Naive B cell (primary cell): ENCODE data around the gene SH3D19. TPM values are rescaled to one million over a fixed set of nuclear protein-coding genes. Genes with fewer than 3 reads are reported as not detected.
"Not testable (repeated sequence)": the region's sequence is repeated elsewhere in the genome, so short reads cannot be mapped to it uniquely, and the experiment has no call there.

ENCODE experiments used
- ATAC-seq, 2 donors: fragments of 150-1000 bp; cut with Tn5 transposase; 2 replicates each; pipeline ENCODE4 v1.10.0; 2021; ENCODE audit warnings: low read depth in 2 of 2, mild to moderate bottlenecking in 2 of 2, moderate library complexity in 2 of 2
- DNase-seq: peaks from one replicate; pipeline ENCODE4 v3.0.0; 2022
- H3K27ac Mint-ChIP-seq, 6 donors: one replicate each; pipeline ENCODE4 v1.8.0; 2020 to 2022; ENCODE audit warnings: mild to moderate bottlenecking in 6 of 6, mixed read lengths in 6 of 6, moderate library complexity in 5 of 6, inconsistent platforms in 2 of 6
- H3K27me3 Mint-ChIP-seq, 3 donors: one replicate each; pipeline ENCODE4 v1.8.0; 2021 to 2022; ENCODE audit warnings: mixed read lengths in 3 of 3, mild to moderate bottlenecking in 1 of 3
- H3K36me3 Mint-ChIP-seq, 2 donors: one replicate each; pipeline ENCODE4 v1.8.0; 2020 to 2022; ENCODE audit warnings: mixed read lengths in 2 of 2, inconsistent platforms in 1 of 2, mild to moderate bottlenecking in 1 of 2
- H3K4me1 Mint-ChIP-seq, 3 donors: one replicate each; pipeline ENCODE4 v1.8.0; 2020 to 2022; ENCODE audit warnings: mixed read lengths in 3 of 3, inconsistent platforms in 1 of 3, mild to moderate bottlenecking in 1 of 3, moderate library complexity in 1 of 3
- H3K4me3 Mint-ChIP-seq, 8 donors: one replicate each; pipeline ENCODE4 v1.8.0; 2020 to 2022; ENCODE audit warnings: mild to moderate bottlenecking in 8 of 8, mixed read lengths in 8 of 8, moderate library complexity in 8 of 8, inconsistent platforms in 2 of 8
- H3K9me3 Mint-ChIP-seq, 7 donors: one replicate each; pipeline ENCODE4 v1.8.0; 2020 to 2022; ENCODE audit warnings: mixed read lengths in 7 of 7, mild to moderate bottlenecking in 5 of 7, inconsistent platforms in 2 of 7, moderate library complexity in 1 of 7
- polyA plus RNA-seq, 6 donors: library from polyadenylated mRNA; unstranded; fragments of 300-500 nt; fragmentation: Illumina TruSeq; gene quantifications; one replicate each; pipeline ENCODE4 v1.2.3, GENCODE V29; 2021; ENCODE audit warnings: low read depth in 6 of 6

SH3D19 gene
- polyA plus RNA-seq, 6 donors from 2014 or later: 1.7 to 3.7 (median 2.3) TPM; not detected in 2

DNA sequence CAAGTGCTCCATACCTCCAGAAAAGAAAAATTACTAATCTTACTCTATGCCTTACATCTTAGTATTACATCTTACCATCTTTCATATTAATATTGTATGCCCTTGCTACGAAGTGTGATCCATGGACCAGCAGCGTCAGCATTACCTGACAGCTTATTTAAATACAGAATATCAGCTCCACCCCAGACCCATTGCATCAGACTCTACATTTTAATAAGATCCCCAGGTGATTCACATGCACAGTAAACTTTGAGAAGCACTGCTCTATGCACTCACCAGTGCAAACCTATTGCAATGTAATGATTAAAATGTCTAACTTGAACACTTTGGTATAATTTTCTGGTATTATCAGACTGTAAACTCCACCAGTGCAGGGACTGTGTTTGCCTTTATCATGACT, 14.1 kb upstream of the SH3D19 start:
- peaks cover 0 to 4% (median 2%) of the 10 kb centered on the region in 7 donors for H3K9me3 Mint-ChIP-seq
- no peaks in the 10 kb centered on the region for H3K36me3 Mint-ChIP-seq
- no peak for DNase-seq
- no peak overlapping the region for H3K4me3 Mint-ChIP-seq
- H3K27ac Mint-ChIP-seq: no peak overlapping the region
- peaks cover 21 to 25% (median 21%) of the 10 kb centered on the region in 3 donors for H3K27me3 Mint-ChIP-seq
- no peaks in the 10 kb centered on the region for H3K4me1 Mint-ChIP-seq
- ATAC-seq: no peak

DNA sequence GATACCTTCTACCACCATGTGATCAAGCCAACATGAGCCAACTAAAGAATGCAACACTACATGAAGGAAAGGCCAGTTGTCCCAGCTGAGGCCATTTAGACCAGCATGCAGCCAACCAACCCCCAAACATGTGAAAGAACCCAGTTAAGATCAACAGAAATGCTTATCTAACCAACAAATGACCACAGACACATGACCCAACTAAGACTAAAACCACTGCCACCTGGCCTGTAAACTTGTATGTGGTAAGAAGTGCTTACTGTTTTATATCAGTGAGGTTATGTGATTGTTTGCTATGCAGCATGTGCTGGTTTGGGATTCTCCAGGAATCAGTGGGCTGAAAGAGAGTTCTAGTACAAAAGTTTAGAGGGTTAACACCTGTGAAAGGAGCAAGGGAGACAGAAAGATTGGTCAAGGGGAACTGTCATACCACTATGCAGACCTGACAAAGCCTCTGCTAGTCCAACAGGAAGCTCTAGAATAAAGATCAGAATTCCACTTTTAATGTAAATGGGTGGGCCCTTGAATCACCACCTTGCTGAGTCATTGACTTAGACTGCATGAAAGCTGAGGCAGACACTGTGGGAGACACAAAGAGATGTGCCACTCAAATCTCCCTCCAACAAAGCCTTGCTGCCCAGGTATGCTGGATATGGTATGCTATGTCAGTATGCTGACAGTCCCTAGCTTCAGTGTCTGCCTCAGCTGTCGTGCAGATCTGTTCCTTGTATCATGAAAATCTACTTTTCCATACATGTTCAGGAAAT, 6.1 kb upstream of the SH3D19 start:
- H3K36me3 Mint-ChIP-seq: peaks cover 0 to 7% of the 10 kb centered on the region in 2 donors
- H3K4me1 Mint-ChIP-seq: no peaks in the 10 kb centered on the region
- no peak overlapping the region for H3K27ac Mint-ChIP-seq
- H3K9me3 Mint-ChIP-seq: peaks cover 5 to 10% (median 7%) of the 10 kb centered on the region in 7 donors
- ATAC-seq (no peak), DNase-seq (no peak)
- peaks cover 22 to 36% (median 24%) of the 10 kb centered on the region in 3 donors for H3K27me3 Mint-ChIP-seq
- no peak overlapping the region for H3K4me3 Mint-ChIP-seq

DNA sequence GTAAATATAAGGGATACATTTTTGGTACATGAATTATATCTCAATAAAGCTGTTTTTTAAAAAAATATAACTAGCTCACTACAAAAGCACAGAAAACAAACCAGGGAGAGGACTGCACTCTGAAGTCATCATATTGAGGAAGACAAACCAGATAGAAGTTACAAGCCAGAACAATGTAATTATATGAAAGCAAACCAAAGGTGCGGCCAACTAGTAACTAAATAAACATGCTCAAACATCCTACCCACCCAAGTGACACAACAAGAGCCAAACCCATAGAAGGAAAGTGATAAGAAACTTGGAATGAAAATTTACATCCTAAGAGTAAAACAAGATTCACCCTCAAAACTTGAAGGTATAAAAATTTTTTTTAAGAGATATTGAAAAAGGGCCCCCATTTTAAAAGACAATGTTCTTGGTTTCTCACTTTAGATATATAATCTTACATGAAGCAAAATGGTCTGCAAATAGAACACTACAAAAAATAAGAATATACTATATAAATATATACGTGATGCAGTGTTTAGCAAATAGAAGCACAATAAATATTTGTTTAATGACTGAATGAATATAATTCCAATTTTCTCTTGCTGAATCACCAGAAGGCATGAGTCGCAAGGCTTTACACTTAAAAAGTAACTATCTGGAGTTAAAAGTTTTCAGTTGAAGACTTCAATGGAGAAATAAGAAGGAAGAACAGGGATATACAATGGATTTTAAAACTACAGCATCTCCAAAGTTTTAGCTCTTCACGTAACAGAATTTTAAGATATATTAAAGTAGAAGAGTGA, 4.0 kb upstream of the SH3D19 start:
- DNase-seq: no peak
- Mint-ChIP-seq H3K4me1 (peaks cover 4 to 9% (median 7%) of the 10 kb centered on the region in 3 donors), H3K9me3 (peaks cover 5 to 16% (median 9%) of the 10 kb centered on the region in 7 donors), H3K27ac (no peak overlapping the region), H3K27me3 (peaks cover 36 to 43% (median 37%) of the 10 kb centered on the region in 3 donors), H3K36me3 (peaks cover 0 to 13% of the 10 kb centered on the region in 2 donors), H3K4me3 (no peak overlapping the region)
- ATAC-seq: no peak

DNA sequence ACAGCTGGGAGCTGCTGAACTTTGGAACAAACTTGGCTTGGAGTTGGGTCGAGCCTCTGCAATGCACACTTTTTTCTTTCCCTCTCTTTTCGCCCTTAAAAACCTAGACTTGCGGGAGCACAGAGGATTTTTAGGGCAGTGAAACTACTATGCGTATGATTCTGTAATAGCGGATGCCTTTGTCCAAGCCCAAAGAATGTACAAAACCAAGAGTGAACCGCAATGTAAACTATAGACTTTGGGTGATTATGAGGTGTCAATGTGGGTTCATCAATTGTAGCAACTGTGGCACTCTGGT, 493 bp upstream of the SH3D19 start:
- peak overlapping the region in 4 of 8 donors; percentile 48 to 66 (median 54) for H3K4me3 Mint-ChIP-seq
- peaks cover 4 to 11% (median 9%) of the 10 kb centered on the region in 3 donors for H3K4me1 Mint-ChIP-seq
- peaks cover 2 to 10% (median 5%) of the 10 kb centered on the region in 7 donors for H3K9me3 Mint-ChIP-seq
- peaks cover 54 to 59% (median 59%) of the 10 kb centered on the region in 3 donors for H3K27me3 Mint-ChIP-seq
- H3K27ac Mint-ChIP-seq: no peak overlapping the region
- ATAC-seq (no peak), DNase-seq (no peak)
- peaks cover 0 to 11% of the 10 kb centered on the region in 2 donors for H3K36me3 Mint-ChIP-seq

DNA sequence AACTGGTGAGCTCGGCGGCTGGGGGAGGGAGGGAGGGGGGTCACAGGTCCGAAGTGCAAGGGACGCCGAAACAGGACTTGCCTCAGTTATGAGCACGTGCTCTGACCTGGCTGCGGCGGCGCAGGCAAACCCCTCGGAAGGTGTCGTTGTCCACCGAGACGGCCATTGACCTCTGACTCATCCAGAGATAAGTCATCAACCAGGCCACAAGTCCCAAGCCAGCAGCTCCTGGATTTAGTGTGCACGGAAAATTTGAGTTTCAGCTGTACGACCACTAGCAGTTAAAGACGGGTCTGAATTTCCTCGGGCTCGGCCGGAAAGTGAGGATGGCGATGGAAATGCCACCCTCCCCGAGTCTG, 674 bp downstream of the SH3D19 start:
- peak overlapping the region in 4 of 8 donors; percentile 26 to 78 (median 60) for H3K4me3 Mint-ChIP-seq

DNA sequence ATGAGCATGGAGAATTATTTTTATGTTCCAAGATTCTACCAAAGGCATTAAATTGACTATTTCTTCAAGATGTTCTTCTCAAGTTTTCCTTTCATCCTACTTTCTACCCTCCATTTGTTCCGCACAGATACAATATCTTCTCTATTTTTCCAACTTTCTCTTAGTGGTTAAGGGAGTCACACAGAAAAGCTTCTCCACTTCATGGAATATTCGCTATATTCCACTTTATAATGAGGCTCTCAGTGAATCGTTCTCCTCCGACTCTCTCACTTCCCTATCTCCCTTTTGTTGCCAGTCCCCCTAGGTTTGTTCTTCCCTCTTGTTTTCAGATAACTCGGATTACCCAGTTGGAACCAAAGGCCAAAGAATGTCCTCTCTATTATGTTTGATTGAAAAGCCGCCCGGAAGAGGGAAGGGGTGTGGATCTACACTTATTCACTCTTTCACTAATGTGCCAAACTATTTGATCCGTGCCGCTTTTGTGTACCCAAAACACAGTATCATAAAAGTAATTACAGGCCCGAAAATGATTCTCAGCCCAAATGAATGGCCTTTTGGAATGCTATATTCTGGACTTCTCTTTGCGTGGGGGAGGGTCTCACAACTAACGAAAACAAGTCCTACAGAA, 1.2 kb downstream of the SH3D19 start:
- DNase-seq: no peak
- Mint-ChIP-seq H3K4me3 (peak overlapping the region in 4 of 8 donors; percentile 16 to 58 (median 37)), H3K27ac (no peak overlapping the region), H3K9me3 (peaks cover 0 to 6% (median 3%) of the 10 kb centered on the region in 7 donors), H3K36me3 (peaks cover 0 to 6% of the 10 kb centered on the region in 2 donors), H3K4me1 (peaks cover 4 to 11% (median 9%) of the 10 kb centered on the region in 3 donors), H3K27me3 (peaks cover 57 to 67% (median 66%) of the 10 kb centered on the region in 3 donors)
- ATAC-seq: no peak

More for the DNA sequence above, 674 bp downstream of the SH3D19 start:
- Mint-ChIP-seq H3K9me3 (peaks cover 0 to 6% (median 3%) of the 10 kb centered on the region in 7 donors), H3K27ac (no peak overlapping the region), H3K27me3 (peaks cover 60 to 65% (median 61%) of the 10 kb centered on the region in 3 donors), H3K36me3 (peaks cover 0 to 6% of the 10 kb centered on the region in 2 donors), H3K4me1 (peaks cover 4 to 11% (median 9%) of the 10 kb centered on the region in 3 donors)
- no peak for ATAC-seq
- no peak for DNase-seq

DNA sequence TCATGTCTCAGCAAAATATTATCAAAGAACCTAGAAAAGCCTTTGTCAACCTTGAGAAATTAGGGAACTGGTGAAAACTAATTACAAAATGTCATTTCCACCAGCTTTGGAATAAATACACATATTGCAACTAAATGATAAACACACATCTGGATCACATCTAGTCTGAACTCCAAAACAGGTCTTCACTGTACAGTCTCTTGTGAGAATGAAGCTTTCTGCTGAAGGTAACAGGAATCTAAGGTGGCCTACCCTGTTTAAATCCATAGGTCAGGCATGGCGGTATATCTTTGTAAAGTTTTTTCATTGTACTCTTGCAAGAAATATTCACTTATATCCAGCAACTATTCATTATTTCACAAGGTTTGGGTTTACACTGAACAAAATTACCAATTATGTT, 1.7 kb downstream of the SH3D19 start:
- peaks cover 0 to 6% of the 10 kb centered on the region in 2 donors for H3K36me3 Mint-ChIP-seq
- no peak overlapping the region for H3K27ac Mint-ChIP-seq
- no peak for DNase-seq
- peaks cover 54 to 66% (median 62%) of the 10 kb centered on the region in 3 donors for H3K27me3 Mint-ChIP-seq
- no peak overlapping the region for H3K4me3 Mint-ChIP-seq
- H3K9me3 Mint-ChIP-seq: peaks cover 0 to 6% (median 0%) of the 10 kb centered on the region in 7 donors
- H3K4me1 Mint-ChIP-seq: peaks cover 4 to 11% (median 9%) of the 10 kb centered on the region in 3 donors
- ATAC-seq: no peak

DNA sequence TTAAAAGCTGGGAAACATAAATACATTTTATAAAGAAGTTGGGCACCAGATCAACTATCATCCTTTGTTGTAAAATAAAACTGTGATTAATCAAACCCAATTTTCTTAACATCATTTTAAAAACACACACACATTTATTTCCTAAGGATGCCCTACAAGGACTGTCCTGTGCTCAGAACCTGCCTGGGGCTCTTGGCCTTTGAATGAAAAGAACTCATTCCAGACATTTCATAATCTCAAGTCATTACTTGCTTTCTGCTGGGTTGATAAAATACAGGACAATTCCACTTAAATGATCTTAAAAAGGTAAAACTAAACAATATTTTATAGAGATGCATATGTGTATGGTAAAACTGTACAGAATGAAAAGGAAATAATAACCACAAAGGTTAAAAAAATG, 2.8 kb downstream of the SH3D19 start:
- DNase-seq: no peak
- Mint-ChIP-seq H3K27ac (no peak overlapping the region), H3K9me3 (peaks cover 0 to 6% (median 0%) of the 10 kb centered on the region in 7 donors), H3K4me1 (peaks cover 4 to 11% (median 9%) of the 10 kb centered on the region in 3 donors), H3K36me3 (peaks cover 0 to 6% of the 10 kb centered on the region in 2 donors), H3K4me3 (no peak overlapping the region), H3K27me3 (peaks cover 46 to 66% (median 57%) of the 10 kb centered on the region in 3 donors)
- no peak for ATAC-seq

DNA sequence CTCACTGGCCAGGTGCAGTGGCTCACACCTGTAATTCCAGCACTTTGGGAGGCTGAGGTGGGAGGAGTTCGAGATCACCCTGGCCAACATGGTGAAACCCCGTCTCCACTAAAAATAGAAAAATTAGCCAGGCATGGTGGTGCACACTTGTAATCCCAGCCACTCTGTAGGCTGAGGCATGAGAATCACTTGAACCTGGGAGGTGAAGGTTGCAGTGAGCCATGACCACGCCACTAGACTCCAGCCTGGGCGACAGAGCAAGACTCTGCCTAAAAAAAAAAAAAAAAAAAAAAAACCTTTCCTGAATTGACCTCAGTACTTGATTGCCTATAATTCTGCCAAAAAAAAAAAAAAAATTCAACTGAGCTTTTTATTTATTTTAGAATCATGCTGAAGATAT, 3.2 kb downstream of the SH3D19 start:
- H3K27ac Mint-ChIP-seq, ATAC-seq, H3K9me3 Mint-ChIP-seq, H3K36me3 Mint-ChIP-seq, DNase-seq, H3K4me3 Mint-ChIP-seq: not testable (repeated sequence)
- Mint-ChIP-seq H3K27me3 (peaks cover 46 to 70% (median 56%) of the 10 kb centered on the region in 3 donors), H3K4me1 (peaks cover 4 to 11% (median 9%) of the 10 kb centered on the region in 3 donors)

DNA sequence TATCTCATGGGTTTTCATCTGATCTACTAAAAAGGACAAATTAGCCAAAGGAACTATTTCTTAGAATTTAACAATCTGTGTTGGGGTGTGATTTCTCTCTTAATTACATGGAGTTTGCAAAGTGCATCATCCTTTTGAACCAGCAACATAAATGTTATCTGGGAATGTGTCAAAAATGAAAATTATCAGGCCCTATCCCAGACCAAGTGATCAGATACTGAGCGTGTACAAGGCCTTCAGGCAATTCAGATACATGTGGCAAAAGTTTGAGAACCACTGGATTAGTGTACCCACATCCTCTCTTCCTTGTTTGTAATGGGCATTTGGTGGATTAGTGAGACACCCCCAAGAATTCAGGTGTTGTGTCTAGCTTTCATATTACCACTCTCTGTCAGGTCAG, 3.8 kb downstream of the SH3D19 start:
- no peak for DNase-seq
- no peak overlapping the region for H3K4me3 Mint-ChIP-seq
- peaks cover 0 to 6% (median 0%) of the 10 kb centered on the region in 7 donors for H3K9me3 Mint-ChIP-seq
- peaks cover 0 to 6% of the 10 kb centered on the region in 2 donors for H3K36me3 Mint-ChIP-seq
- H3K4me1 Mint-ChIP-seq: peaks cover 4 to 11% (median 9%) of the 10 kb centered on the region in 3 donors
- H3K27ac Mint-ChIP-seq: no peak overlapping the region
- no peak for ATAC-seq
- H3K27me3 Mint-ChIP-seq: peaks cover 42 to 72% (median 51%) of the 10 kb centered on the region in 3 donors

DNA sequence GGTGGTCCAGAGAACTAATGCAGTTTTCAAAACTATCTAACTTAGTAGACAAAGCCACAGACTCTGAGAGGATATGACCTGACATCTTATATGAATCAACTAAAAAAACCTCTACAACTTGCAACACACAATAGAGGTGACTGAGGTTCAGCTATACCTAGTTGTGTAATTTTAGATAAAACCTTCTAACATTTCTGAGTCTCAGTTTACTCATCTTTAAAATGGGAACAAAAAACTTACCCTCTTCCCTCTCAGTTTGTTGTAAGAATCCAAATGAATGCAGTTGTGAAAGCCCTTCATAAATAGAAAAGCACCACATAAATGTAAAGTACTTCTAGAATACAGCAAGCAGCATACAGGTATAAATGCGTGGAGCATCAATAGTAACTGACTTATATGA, 5.9 kb downstream of the SH3D19 start:
- ATAC-seq (no peak), DNase-seq (no peak)
- Mint-ChIP-seq H3K9me3 (no peaks in the 10 kb centered on the region), H3K27me3 (peaks cover 29 to 57% (median 41%) of the 10 kb centered on the region in 3 donors), H3K36me3 (no peaks in the 10 kb centered on the region), H3K4me1 (peaks cover 0 to 6% (median 0%) of the 10 kb centered on the region in 3 donors), H3K4me3 (no peak overlapping the region), H3K27ac (no peak overlapping the region)

DNA sequence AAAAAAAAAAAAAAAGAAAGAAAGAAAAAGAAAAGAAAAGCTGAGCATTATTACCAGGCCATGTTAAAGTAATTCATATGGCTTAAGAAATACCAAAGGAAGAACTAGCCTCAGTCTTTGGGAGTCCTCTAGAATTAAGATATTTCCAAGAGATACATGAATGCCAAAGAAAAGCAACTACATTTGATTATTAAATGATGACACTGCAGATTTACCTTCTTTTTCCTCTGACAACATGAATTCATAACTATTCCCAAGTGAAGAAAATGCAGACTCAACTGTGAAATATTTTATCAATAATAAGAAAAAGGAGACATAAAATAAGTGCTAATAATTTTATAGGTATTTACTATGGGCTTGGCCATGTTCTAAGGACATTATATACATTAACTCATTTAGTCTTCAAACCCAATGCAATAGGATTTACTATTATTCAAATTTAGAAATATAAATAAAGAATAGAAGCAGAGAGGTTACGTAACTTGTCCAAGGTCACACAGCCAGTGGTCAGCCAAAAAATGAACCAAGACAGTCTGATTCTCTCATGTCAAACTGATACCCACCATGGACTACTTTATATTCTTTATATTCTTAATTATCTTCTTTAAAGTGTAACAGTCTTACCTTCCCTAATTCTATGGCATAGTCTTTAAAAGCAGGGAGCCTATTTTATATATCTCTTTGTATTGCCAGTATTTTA, 6.9 kb downstream of the SH3D19 start:
- ATAC-seq (no peak), DNase-seq (no peak)
- no peaks in the 10 kb centered on the region for H3K4me1 Mint-ChIP-seq
- peaks cover 21 to 46% (median 30%) of the 10 kb centered on the region in 3 donors for H3K27me3 Mint-ChIP-seq
- no peak overlapping the region for H3K27ac Mint-ChIP-seq
- H3K9me3 Mint-ChIP-seq: no peaks in the 10 kb centered on the region
- H3K4me3 Mint-ChIP-seq: no peak overlapping the region
- H3K36me3 Mint-ChIP-seq: no peaks in the 10 kb centered on the region

DNA sequence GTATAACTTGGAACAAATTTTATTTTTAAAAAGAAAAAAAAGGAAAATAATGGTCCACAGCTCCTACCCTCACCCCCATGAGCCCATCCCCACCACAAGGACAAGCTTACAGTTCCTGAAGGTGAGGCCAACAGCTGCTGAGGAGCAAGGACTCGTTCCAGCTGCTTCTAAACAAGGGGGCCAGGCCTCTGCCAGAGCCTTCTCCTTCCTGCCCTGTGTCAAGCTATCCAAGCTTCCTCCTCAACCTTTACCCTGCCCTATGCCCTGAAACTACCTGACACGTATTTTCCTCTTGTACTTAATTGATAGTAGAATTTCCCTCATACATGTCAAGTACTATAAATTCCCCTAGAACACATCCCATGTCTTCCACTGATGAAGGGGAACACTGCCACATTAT, 8.8 kb downstream of the SH3D19 start:
- DNase-seq (no peak), ATAC-seq (no peak)
- no peak overlapping the region for H3K27ac Mint-ChIP-seq
- no peaks in the 10 kb centered on the region for H3K4me1 Mint-ChIP-seq
- H3K9me3 Mint-ChIP-seq: no peaks in the 10 kb centered on the region
- H3K27me3 Mint-ChIP-seq: peaks cover 8 to 32% (median 18%) of the 10 kb centered on the region in 3 donors
- H3K36me3 Mint-ChIP-seq: no peaks in the 10 kb centered on the region
- H3K4me3 Mint-ChIP-seq: no peak overlapping the region
